ENCODE measurements around the gene PP2D1. TPM values are rescaled to one million over a fixed set of nuclear protein-coding genes. Genes with fewer than 3 reads are reported as not detected.

Gene PP2D1
- total and polyA plus RNA-seq, 2 of the 8 experiments (the other 6 are each of a cell fraction or from before 2014, with no cell fraction given): not detected

DNA sequence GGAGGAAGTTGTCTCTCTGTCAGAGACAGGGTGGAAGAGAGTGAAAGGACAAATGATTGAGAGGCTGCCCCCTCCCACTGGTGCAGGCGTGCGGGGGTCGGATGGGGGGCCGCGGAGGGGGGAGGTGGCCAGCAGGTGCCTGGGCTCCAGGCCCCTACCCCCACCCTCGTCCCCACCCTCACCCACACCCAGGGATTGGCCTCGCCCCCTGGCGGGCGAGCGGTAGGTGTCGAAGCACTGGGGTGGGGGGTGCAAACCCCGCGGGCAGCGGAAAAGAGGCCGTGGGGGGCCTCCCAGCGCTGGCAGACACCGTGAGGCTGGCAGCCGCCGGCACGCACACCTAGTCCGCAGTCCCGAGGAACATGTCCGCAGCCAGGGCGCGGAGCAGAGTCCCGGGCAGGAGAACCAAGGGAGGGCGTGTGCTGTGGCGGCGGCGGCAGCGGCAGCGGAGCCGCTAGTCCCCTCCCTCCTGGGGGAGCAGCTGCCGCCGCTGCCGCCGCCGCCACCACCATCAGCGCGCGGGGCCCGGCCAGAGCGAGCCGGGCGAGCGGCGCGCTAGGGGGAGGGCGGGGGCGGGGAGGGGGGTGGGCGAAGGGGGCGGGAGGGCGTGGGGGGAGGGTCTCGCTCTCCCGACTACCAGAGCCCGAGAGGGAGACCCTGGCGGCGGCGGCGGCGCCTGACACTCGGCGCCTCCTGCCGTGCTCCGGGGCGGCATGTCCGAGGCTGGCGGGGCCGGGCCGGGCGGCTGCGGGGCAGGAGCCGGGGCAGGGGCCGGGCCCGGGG, 27.9 kb upstream of the PP2D1 start, which contains the start of gene KAT2B (continued):
- TF ChIP-seq, protein P1, sequence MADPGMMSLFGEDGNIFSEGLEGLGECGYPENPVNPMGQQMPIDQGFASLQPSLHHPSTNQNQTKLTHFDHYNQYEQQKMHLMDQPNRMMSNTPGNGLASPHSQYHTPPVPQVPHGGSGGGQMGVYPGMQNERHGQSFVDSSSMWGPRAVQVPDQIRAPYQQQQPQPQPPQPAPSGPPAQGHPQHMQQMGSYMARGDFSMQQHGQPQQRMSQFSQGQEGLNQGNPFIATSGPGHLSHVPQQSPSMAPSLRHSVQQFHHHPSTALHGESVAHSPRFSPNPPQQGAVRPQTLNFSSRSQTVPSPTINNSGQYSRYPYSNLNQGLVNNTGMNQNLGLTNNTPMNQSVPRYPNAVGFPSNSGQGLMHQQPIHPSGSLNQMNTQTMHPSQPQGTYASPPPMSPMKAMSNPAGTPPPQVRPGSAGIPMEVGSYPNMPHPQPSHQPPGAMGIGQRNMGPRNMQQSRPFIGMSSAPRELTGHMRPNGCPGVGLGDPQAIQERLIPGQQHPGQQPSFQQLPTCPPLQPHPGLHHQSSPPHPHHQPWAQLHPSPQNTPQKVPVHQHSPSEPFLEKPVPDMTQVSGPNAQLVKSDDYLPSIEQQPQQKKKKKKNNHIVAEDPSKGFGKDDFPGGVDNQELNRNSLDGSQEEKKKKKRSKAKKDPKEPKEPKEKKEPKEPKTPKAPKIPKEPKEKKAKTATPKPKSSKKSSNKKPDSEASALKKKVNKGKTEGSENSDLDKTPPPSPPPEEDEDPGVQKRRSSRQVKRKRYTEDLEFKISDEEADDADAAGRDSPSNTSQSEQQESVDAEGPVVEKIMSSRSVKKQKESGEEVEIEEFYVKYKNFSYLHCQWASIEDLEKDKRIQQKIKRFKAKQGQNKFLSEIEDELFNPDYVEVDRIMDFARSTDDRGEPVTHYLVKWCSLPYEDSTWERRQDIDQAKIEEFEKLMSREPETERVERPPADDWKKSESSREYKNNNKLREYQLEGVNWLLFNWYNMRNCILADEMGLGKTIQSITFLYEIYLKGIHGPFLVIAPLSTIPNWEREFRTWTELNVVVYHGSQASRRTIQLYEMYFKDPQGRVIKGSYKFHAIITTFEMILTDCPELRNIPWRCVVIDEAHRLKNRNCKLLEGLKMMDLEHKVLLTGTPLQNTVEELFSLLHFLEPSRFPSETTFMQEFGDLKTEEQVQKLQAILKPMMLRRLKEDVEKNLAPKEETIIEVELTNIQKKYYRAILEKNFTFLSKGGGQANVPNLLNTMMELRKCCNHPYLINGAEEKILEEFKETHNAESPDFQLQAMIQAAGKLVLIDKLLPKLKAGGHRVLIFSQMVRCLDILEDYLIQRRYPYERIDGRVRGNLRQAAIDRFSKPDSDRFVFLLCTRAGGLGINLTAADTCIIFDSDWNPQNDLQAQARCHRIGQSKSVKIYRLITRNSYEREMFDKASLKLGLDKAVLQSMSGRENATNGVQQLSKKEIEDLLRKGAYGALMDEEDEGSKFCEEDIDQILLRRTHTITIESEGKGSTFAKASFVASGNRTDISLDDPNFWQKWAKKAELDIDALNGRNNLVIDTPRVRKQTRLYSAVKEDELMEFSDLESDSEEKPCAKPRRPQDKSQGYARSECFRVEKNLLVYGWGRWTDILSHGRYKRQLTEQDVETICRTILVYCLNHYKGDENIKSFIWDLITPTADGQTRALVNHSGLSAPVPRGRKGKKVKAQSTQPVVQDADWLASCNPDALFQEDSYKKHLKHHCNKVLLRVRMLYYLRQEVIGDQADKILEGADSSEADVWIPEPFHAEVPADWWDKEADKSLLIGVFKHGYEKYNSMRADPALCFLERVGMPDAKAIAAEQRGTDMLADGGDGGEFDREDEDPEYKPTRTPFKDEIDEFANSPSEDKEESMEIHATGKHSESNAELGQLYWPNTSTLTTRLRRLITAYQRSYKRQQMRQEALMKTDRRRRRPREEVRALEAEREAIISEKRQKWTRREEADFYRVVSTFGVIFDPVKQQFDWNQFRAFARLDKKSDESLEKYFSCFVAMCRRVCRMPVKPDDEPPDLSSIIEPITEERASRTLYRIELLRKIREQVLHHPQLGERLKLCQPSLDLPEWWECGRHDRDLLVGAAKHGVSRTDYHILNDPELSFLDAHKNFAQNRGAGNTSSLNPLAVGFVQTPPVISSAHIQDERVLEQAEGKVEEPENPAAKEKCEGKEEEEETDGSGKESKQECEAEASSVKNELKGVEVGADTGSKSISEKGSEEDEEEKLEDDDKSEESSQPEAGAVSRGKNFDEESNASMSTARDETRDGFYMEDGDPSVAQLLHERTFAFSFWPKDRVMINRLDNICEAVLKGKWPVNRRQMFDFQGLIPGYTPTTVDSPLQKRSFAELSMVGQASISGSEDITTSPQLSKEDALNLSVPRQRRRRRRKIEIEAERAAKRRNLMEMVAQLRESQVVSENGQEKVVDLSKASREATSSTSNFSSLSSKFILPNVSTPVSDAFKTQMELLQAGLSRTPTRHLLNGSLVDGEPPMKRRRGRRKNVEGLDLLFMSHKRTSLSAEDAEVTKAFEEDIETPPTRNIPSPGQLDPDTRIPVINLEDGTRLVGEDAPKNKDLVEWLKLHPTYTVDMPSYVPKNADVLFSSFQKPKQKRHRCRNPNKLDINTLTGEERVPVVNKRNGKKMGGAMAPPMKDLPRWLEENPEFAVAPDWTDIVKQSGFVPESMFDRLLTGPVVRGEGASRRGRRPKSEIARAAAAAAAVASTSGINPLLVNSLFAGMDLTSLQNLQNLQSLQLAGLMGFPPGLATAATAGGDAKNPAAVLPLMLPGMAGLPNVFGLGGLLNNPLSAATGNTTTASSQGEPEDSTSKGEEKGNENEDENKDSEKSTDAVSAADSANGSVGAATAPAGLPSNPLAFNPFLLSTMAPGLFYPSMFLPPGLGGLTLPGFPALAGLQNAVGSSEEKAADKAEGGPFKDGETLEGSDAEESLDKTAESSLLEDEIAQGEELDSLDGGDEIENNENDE (IDR thresholded peaks at IDR 0.05; ENCODE audit: insufficient replicate concordance, low read length): no peak
- TF ChIP-seq TAF7 (optimal IDR thresholded peaks at IDR 0.05; ENCODE audit: borderline replicate concordance, low read depth, low read length) (no peak), RXRA (IDR thresholded peaks at IDR 0.05; ENCODE audit: insufficient read depth, low read depth, low read length) (no peak), RFX5 (IDR thresholded peaks at IDR 0.05; ENCODE audit: borderline replicate concordance, low read depth, low read length) (no peak), NRF1 (IDR thresholded peaks at IDR 0.05; ENCODE audit: low read depth, low read length) (no peak), EGR1 (IDR thresholded peaks at IDR 0.05; ENCODE audit: borderline replicate concordance, low read depth, low read length) (no peak), RBBP5 (IDR thresholded peaks at IDR 0.05; ENCODE audit: borderline replicate concordance, low read depth, low read length) (no peak)
- TF ChIP-seq, protein P2, sequence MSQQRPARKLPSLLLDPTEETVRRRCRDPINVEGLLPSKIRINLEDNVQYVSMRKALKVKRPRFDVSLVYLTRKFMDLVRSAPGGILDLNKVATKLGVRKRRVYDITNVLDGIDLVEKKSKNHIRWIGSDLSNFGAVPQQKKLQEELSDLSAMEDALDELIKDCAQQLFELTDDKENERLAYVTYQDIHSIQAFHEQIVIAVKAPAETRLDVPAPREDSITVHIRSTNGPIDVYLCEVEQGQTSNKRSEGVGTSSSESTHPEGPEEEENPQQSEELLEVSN (IDR thresholded peaks at IDR 0.05): no peak

All from H1 (cell line).